ENCODE measurements around the gene KDM4B. TPM values are rescaled to one million over a fixed set of nuclear protein-coding genes. Genes with fewer than 3 reads are reported as not detected.

KDM4B gene
- total RNA-seq, 1 experiment from 2014 or later, result 3.6 TPM

- in situ Hi-C loops (cut with HindIII; ENCODE audit: low pct_unique_long_range_greater_than_20kb, low sequenced_read_pairs), result no loop called here
- DNase-seq (ENCODE audit: low read depth, low spot score), result no peak
Observed at GRCh38 chr19:5137114-5137513, 168.2 kb downstream of the KDM4B start.

- DNase-seq (ENCODE audit: low read depth, low spot score), result no peak
- in situ Hi-C loops (cut with HindIII; ENCODE audit: low pct_unique_long_range_greater_than_20kb, low sequenced_read_pairs), result no loop called here
Observed at GRCh38 chr19:5137571-5138124, 168.7 kb downstream of the KDM4B start.

GRCh38 chr19:5138606-5139582 is 170.0 kb downstream of the KDM4B start:
- in situ Hi-C loops (cut with HindIII; ENCODE audit: low pct_unique_long_range_greater_than_20kb, low sequenced_read_pairs), result no loop called here

GRCh38 chr19:5139583-5140325 is 170.8 kb downstream of the KDM4B start:
- in situ Hi-C loops (cut with HindIII; ENCODE audit: low pct_unique_long_range_greater_than_20kb, low sequenced_read_pairs), result no loop called here
- no peak for DNase-seq (ENCODE audit: low read depth, low spot score)

More at GRCh38 chr19:5138606-5139582, 170.0 kb downstream of the KDM4B start:
- peak; percentile 72 for DNase-seq (ENCODE audit: low read depth, low spot score)

GRCh38 chr19:5141129-5141849 is 172.4 kb downstream of the KDM4B start:
- no peak for DNase-seq (ENCODE audit: low read depth, low spot score)

GRCh38 chr19:5141850-5142724 is 173.2 kb downstream of the KDM4B start:
- DNase-seq (ENCODE audit: low read depth, low spot score), result no peak
- in situ Hi-C loops (cut with HindIII; ENCODE audit: low pct_unique_long_range_greater_than_20kb, low sequenced_read_pairs), result no loop called here

More at GRCh38 chr19:5141129-5141849, 172.4 kb downstream of the KDM4B start:
- in situ Hi-C loops (cut with HindIII; ENCODE audit: low pct_unique_long_range_greater_than_20kb, low sequenced_read_pairs), result no loop called here

- in situ Hi-C loops (cut with HindIII; ENCODE audit: low pct_unique_long_range_greater_than_20kb, low sequenced_read_pairs), result no loop called here
- no peak for DNase-seq (ENCODE audit: low read depth, low spot score)
Observed at GRCh38 chr19:5142725-5143097, 173.8 kb downstream of the KDM4B start.

GRCh38 chr19:5143471-5144411 is 174.8 kb downstream of the KDM4B start:
- DNase-seq (ENCODE audit: low read depth, low spot score), result no peak
- in situ Hi-C loops (cut with HindIII; ENCODE audit: low pct_unique_long_range_greater_than_20kb, low sequenced_read_pairs), result no loop called here

- DNase-seq (ENCODE audit: low read depth, low spot score), result no peak
Observed at GRCh38 chr19:5144545-5145179, 175.7 kb downstream of the KDM4B start.

GRCh38 chr19:5145521-5146511 is 176.9 kb downstream of the KDM4B start:
- no peak for DNase-seq (ENCODE audit: low read depth, low spot score)
- in situ Hi-C loops (cut with HindIII; ENCODE audit: low pct_unique_long_range_greater_than_20kb, low sequenced_read_pairs), result no loop called here

More at GRCh38 chr19:5144545-5145179, 175.7 kb downstream of the KDM4B start:
- in situ Hi-C loops (cut with HindIII; ENCODE audit: low pct_unique_long_range_greater_than_20kb, low sequenced_read_pairs), result no loop called here

GRCh38 chr19:5147074-5147977 is 178.4 kb downstream of the KDM4B start:
- DNase-seq (ENCODE audit: low read depth, low spot score), result no peak
- in situ Hi-C loops (cut with HindIII; ENCODE audit: low pct_unique_long_range_greater_than_20kb, low sequenced_read_pairs), result no loop called here

GRCh38 chr19:5147978-5148793 is 179.3 kb downstream of the KDM4B start:
- in situ Hi-C loops (cut with HindIII; ENCODE audit: low pct_unique_long_range_greater_than_20kb, low sequenced_read_pairs), result no loop called here
- DNase-seq (ENCODE audit: low read depth, low spot score), result no peak

- in situ Hi-C loops (cut with HindIII; ENCODE audit: low pct_unique_long_range_greater_than_20kb, low sequenced_read_pairs), result no loop called here
- DNase-seq (ENCODE audit: low read depth, low spot score), result no peak
Observed at GRCh38 chr19:5148794-5149190, 179.9 kb downstream of the KDM4B start.

All from SK-MEL-5 (cell line).